ENCODE measurements around the gene KCNH1. TPM values are rescaled to one million over a fixed set of nuclear protein-coding genes. Genes with fewer than 3 reads are reported as not detected.

The KCNH1 gene
- total RNA-seq, 2 donors from 2014 or later: 0.40 to 0.64 TPM

DNA sequence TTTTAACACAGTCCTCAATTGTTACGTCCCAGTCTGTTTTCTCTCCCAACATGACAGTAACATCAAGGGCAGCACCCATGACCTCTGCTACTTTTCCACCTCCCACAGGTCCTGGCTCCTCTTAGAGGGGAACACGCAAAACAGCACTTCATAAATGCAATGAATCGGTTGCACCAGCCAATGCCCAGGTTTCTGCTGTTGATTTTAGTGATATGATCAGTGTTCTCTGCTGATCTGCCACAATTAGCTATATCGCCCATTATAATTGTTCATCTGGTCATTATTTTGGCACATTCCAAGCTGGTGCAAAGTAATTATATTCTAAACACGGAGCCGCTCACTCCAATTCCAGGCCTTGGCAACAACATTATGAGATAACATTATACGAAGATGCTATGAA, 184.5 kb downstream of the KCNH1 start:
- Histone ChIP-seq H3K9ac (ENCODE audit: low read depth in 2 of 2, low read length in 2 of 2) (no peak overlapping the region), H3K4me3 (no peak overlapping the region), H3K36me3 (no peaks in the 10 kb centered on the region), H3K27ac (no peak overlapping the region), H3K27me3 (no peaks in the 10 kb centered on the region), H3K9me3 (no peaks in the 10 kb centered on the region), H3K4me1 (no peaks in the 10 kb centered on the region)
- TF ChIP-seq, protein P1, sequence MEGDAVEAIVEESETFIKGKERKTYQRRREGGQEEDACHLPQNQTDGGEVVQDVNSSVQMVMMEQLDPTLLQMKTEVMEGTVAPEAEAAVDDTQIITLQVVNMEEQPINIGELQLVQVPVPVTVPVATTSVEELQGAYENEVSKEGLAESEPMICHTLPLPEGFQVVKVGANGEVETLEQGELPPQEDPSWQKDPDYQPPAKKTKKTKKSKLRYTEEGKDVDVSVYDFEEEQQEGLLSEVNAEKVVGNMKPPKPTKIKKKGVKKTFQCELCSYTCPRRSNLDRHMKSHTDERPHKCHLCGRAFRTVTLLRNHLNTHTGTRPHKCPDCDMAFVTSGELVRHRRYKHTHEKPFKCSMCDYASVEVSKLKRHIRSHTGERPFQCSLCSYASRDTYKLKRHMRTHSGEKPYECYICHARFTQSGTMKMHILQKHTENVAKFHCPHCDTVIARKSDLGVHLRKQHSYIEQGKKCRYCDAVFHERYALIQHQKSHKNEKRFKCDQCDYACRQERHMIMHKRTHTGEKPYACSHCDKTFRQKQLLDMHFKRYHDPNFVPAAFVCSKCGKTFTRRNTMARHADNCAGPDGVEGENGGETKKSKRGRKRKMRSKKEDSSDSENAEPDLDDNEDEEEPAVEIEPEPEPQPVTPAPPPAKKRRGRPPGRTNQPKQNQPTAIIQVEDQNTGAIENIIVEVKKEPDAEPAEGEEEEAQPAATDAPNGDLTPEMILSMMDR (IDR thresholded peaks at IDR 0.05): no peak
- intact Hi-C loops (cut with DNase I): loop anchor here (5.0 kb wide), 1 partner anchor 362 kb away; no protein-coding TSS in a partner anchor
- DNase-seq: no peak

DNA sequence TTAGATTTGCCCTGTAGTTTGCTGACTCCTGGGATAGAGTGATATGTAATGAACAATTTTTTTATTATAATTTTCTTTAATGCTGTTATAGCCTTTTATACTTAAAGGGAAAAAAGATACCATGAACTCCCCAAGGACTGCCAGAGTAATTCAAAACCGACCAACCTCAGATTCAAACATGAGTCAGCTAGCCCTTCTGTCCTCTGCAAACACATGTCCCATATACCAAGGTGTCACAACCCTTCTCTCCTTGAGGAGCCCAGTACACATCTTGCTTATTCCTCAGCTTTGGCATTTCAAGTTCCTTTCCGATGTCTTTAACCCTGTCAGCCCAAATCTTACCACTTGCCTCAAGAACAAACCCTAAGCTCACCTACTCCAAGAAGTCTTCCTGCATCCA, 184.9 kb downstream of the KCNH1 start:
- Histone ChIP-seq H3K9me3 (no peaks in the 10 kb centered on the region), H3K36me3 (no peaks in the 10 kb centered on the region), H3K4me3 (no peak overlapping the region), H3K27me3 (no peaks in the 10 kb centered on the region), H3K27ac (no peak overlapping the region), H3K4me1 (no peaks in the 10 kb centered on the region), H3K9ac (ENCODE audit: low read depth in 2 of 2, low read length in 2 of 2) (no peak overlapping the region)
- TF ChIP-seq, protein P1 (IDR thresholded peaks at IDR 0.05): no peak
- DNase-seq: no peak
- intact Hi-C loops (cut with DNase I): loop anchor here (5.0 kb wide), 1 partner anchor 362 kb away; no protein-coding TSS in a partner anchor

DNA sequence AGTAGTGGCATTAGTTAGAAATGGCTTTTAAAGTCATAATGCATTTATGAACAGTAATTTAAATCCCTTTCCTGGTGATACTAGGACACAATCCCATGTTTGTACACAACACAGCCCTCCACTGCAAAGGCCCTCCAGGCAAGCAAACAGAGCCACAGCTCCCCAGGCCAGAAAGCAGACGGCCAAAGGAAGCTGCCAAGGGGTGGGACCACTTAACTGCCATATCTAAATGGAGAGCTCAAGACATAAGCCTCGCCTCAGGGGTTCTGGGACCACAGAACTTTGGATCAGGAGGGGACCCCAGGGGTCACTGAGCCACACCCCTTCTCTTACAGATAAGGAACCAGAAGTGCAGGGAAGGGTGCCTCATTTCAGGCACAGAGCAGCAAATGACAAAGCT, 189.7 kb downstream of the KCNH1 start:
- Histone ChIP-seq H3K9ac (ENCODE audit: low read depth in 2 of 2, low read length in 2 of 2) (no peak overlapping the region), H3K36me3 (no peaks in the 10 kb centered on the region), H3K4me1 (no peaks in the 10 kb centered on the region), H3K4me3 (no peak overlapping the region), H3K27me3 (no peaks in the 10 kb centered on the region), H3K9me3 (no peaks in the 10 kb centered on the region), H3K27ac (no peak overlapping the region)
- DNase-seq: no peak
- TF ChIP-seq, protein P1 (IDR thresholded peaks at IDR 0.05): no peak
- intact Hi-C loops (cut with DNase I): no loop called here

DNA sequence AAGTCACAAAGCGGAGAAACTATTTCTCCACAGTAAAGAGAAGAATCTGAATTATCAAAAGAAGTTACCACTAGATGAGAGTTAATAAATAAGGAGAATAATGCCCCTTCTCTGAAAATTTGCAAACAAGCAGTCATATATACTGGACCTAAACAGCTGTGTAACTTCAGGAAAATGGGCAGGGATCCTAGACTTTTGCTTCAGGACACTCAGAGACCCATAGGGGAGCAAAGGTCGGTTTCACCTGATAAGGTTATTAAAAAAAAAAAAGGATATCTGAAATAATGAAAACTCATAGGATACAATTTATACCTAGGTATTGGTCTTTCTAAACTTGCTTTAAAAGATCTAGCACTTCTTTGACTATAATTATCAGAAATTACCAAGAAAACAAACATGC, 191.4 kb downstream of the KCNH1 start:
- Histone ChIP-seq H3K9me3 (no peaks in the 10 kb centered on the region), H3K36me3 (no peaks in the 10 kb centered on the region), H3K9ac (ENCODE audit: low read depth in 2 of 2, low read length in 2 of 2) (no peak overlapping the region), H3K27ac (no peak overlapping the region), H3K27me3 (no peaks in the 10 kb centered on the region), H3K4me1 (no peaks in the 10 kb centered on the region), H3K4me3 (no peak overlapping the region)
- TF ChIP-seq, protein P1 (IDR thresholded peaks at IDR 0.05): no peak
- intact Hi-C loops (cut with DNase I): no loop called here
- DNase-seq: no peak

DNA sequence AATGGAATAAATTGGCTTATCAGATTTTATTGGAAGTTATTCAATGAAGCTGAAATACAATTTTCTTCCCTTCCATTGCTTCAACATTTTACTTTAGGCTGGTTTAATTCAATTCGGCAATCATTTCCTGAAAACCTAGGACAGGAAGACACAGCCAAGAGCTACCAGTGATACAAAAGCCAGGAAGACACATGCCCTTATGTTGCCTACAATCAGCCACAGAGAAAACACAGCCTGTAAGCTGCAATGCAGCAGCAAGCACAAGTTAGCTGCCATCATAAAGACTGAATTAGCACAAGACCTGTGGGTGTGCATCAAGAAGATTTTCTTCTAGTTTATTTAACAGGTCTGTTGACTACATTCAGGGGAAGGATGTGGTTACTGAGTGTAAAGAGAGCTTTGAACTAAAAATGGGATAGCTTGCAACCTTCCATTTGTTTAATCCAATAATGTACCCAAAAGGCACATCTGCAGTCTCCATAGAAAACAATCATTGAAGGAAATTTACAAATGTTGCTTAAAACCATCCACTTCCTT, 193.8 kb downstream of the KCNH1 start:
- no peaks in the 10 kb centered on the region for H3K9me3 ChIP-seq
- intact Hi-C loops (cut with DNase I): no loop called here
- TF ChIP-seq, protein P1 (IDR thresholded peaks at IDR 0.05): no peak
- no peak overlapping the region for H3K4me3 ChIP-seq
- H3K27ac ChIP-seq: no peak overlapping the region
- H3K36me3 ChIP-seq: no peaks in the 10 kb centered on the region
- H3K27me3 ChIP-seq: no peaks in the 10 kb centered on the region
- no peak for DNase-seq
- no peak overlapping the region for H3K9ac ChIP-seq (ENCODE audit: low read depth in 2 of 2, low read length in 2 of 2)
- H3K4me1 ChIP-seq: no peaks in the 10 kb centered on the region
